GM12874 (cell line): ENCODE results near the gene PLD1.
A peak's percentile ranks its signal among the peaks of the same experiment; 100 is the strongest.

ENCODE experiments used
- TF ChIP-seq, protein P1 (sequence below): IDR thresholded peaks from 2 replicates; pipeline ENCODE4 v1.5.1; 2011; ENCODE audit warnings: low read depth, mild to moderate bottlenecking, control low read depth, low read length, moderate library complexity; ENCODE audit not compliant: insufficient read depth

PLD1 gene

DNA sequence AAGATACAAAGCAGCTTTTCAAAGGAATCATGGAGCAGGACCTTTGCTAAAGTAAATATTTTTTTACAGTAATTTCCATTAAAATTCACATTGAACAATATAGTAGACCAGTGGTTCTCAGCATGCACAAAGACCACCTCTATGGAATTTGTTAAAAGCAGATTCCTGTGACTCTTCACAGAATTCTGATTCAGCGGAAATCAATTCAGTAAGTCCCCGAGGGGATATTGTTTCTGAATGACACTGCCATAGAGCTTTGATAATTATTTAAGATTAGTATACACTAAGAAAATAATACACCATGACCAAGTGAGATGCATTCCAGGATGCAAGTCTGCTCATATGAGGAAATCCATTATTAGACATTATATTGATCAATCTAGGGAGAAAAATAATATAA, 188.2 kb downstream of the PLD1 start:
- TF ChIP-seq, protein P1, sequence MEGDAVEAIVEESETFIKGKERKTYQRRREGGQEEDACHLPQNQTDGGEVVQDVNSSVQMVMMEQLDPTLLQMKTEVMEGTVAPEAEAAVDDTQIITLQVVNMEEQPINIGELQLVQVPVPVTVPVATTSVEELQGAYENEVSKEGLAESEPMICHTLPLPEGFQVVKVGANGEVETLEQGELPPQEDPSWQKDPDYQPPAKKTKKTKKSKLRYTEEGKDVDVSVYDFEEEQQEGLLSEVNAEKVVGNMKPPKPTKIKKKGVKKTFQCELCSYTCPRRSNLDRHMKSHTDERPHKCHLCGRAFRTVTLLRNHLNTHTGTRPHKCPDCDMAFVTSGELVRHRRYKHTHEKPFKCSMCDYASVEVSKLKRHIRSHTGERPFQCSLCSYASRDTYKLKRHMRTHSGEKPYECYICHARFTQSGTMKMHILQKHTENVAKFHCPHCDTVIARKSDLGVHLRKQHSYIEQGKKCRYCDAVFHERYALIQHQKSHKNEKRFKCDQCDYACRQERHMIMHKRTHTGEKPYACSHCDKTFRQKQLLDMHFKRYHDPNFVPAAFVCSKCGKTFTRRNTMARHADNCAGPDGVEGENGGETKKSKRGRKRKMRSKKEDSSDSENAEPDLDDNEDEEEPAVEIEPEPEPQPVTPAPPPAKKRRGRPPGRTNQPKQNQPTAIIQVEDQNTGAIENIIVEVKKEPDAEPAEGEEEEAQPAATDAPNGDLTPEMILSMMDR = no peak

DNA sequence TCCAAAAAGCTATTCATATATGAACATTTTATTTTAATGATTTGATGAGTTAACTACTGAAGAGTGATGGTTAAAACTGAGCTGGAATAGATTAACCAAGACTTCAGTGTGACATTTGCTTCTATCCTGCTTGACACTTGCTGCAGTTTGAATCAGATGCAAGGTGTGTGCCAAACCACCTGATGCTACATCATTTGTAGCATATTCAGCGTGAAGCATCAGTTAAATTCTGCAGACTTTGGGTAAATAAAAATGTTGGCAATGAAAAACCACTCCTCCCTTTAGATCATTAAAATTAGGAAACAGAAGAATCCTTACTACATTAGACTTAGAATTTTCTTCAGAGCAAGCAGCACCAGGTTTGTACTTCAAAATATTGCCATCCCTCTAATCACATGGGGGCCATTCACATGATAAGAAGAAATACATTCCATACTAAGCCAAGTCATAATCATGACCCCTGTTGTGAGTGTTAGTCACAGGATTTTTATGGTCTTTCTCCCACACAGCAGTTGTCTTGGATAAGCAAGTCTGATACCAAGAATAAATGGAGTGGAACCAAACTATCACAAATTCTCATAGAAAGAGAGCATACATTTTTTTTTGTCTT, 189.4 kb downstream of the PLD1 start:
- TF ChIP-seq, protein P1 = no peak

DNA sequence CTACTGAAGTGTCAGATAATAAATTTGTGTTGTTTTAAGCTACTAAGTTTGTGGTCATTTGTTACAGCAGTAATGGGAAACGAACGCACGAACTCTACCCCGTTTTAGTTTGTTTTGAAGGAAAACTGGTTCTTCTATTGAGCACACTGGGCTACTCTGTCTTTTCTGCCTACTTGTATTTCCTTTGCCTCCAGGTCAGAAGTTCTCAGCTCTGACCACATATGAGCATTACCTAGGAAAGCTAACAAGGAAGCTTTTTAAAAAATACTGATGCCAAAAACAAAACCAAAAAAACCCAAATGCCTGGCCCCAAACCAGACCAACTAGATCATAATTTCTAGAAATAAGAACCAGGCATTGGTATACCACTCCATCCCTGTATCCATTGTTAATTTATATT, 193.5 kb downstream of the PLD1 start:
- TF ChIP-seq, protein P1 = no peak

DNA sequence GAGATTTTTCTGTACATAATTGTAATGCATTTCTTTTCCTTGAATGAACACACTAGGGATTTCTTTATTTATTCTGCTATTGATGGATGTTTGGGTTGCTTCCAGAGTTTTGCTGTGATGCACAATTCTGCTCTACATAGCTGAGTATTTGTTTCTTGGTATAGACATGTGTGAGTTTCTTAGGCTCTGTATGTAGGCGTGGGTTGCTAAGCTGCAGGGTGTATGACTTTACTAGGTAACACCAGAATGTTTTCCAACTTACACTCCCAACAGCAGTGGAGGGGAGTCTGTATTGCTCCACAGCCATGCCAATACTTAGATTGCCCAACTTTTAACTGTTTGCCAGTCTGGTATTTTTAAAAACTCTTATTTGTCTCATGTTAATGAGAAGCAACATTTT, 194.6 kb downstream of the PLD1 start:
- TF ChIP-seq, protein P1 = no peak

DNA sequence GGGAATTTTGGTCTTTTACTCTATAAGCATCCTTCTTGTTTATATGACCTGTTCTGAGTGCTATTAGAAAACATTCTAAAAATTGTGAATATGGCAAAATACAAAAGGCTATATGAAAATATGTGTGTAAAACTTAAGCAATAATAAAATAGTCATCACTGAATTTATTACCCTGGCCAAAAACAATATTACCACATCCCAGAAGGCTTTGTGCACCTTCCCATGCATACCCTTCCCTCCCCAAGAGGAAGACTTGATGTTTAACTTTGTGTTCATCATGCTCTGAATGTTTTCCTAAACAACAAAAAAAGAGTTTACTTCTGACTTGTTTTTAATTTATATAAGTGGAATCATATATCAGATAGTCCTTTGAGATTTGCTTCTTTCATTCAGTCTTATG, 195.0 kb downstream of the PLD1 start:
- TF ChIP-seq, protein P1 = no peak

DNA sequence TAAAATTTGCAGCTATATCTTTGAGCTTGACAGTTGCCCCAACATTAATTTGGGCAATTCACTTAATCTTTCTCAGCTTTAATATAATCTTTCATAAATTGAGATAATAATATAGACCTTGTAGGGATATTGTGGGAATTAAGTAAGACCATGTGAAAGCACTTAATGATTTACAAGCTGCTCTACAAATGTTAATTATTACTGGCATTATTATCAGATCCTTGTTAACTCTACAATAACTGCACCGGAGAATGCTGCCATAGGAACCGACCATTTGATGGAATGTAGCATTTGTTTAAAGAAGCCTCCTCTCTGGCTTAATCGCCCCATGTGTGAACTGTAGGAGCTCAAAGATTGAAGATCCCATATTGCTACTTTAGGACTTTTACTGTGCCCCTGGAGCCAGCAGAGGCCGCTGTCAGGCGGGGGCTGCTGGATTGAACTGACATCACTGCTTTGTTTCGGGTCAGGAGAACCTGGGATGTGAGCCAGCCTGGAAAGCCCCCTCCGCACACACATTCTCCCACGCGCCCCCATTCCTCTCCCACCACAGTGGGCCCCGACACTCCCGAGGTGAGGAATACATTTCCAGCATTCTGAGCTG, 195.9 kb downstream of the PLD1 start:
- TF ChIP-seq, protein P1 = peak; percentile 63

DNA sequence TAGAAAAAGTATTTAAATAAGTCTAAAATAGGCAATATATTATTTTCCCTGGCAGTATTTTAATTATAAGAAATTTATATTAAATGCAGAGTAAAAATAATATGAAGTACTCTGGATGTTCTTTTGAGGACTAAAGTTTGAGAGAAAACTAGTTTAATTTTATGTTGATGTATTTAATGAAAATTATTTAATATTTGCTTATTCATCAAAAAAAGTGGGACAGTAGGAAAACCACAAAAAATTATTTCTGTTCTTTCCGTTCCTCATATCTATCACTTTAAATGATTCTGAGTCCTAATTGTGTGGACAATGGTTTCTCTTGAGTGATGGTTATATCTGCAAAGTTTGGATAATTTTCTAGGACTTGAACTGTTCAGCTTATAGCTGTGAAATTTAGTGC, 202.8 kb downstream of the PLD1 start:
- TF ChIP-seq, protein P1 = no peak
